GM23338 (cell line): ENCODE data around the gene ZMAT1. TPM values are rescaled to one million over a fixed set of nuclear protein-coding genes. Genes with fewer than 3 reads are reported as not detected.

Source experiments
- ATAC-seq: fragments of 200-7000 bp; cut with Tn5 transposase; 3 replicates; pipeline ENCODE4 v1.9.1; 2020
- DNase-seq: peaks from one replicate; pipeline ENCODE4 v3.0.0-alpha.2; 2015; ENCODE audit warnings: low spot score
- H2AFZ ChIP-seq: fragments of 200-600 bp; sonication (generic); 2 replicates; pipeline ENCODE4 v1.8.0; 2016; ENCODE audit warnings: antibody characterized with exemption, mild to moderate bottlenecking, moderate library complexity
- H3F3A ChIP-seq: fragments of 200-600 bp; sonication (generic); replicated peaks from 2 replicates; pipeline ENCODE4 v1.8.0; 2017; ENCODE audit warnings: antibody characterized with exemption, mixed run types, low read depth
- H3K27ac ChIP-seq: fragments of 200-600 bp; sonication (generic); 2 replicates; pipeline ENCODE4 v1.6.1; 2016; ENCODE audit warnings: low read depth
- H3K27me3 ChIP-seq: fragments of 200-600 bp; sonication (generic); 2 replicates; pipeline ENCODE4 v1.8.0; 2016; ENCODE audit warnings: mild to moderate bottlenecking, mixed run types, moderate library complexity; ENCODE audit not compliant: insufficient read depth
- H3K36me3 ChIP-seq: fragments of 200-600 bp; sonication (generic); 2 replicates; pipeline ENCODE4 v1.8.0; 2016; ENCODE audit warnings: mild to moderate bottlenecking; ENCODE audit not compliant: insufficient read depth
- H3K4me1 ChIP-seq: fragments of 200-600 bp; sonication (generic); 2 replicates; pipeline ENCODE4 v1.8.0; 2016; ENCODE audit warnings: mild to moderate bottlenecking, moderate library complexity; ENCODE audit not compliant: insufficient read depth
- H3K4me2 ChIP-seq: fragments of 200-600 bp; sonication (generic); 2 replicates; pipeline ENCODE4 v1.7.1; 2017; ENCODE audit warnings: mixed run types
- H3K4me3 ChIP-seq: fragments of 200-600 bp; sonication (generic); 2 replicates; pipeline ENCODE4 v1.6.1; 2016; ENCODE audit warnings: mixed run types
- H3K79me2 ChIP-seq: fragments of 200-600 bp; sonication (generic); replicated peaks from 2 replicates; pipeline ENCODE4 v1.8.0; 2017; ENCODE audit warnings: mild to moderate bottlenecking; ENCODE audit not compliant: insufficient read depth
- H3K9me2 ChIP-seq: fragments of 200-600 bp; sonication (generic); 2 replicates; pipeline ENCODE4 v1.8.0; 2017; ENCODE audit not compliant: insufficient read depth
- H4K20me1 ChIP-seq: fragments of 200-600 bp; sonication (generic); replicated peaks from 2 replicates; pipeline ENCODE4 v1.8.0; 2017; ENCODE audit warnings: mild to moderate bottlenecking; ENCODE audit not compliant: insufficient read depth
- H3K27ac Mint-ChIP-seq: 2 replicates; pipeline ENCODE4 v1.8.0; 2020; ENCODE audit warnings: inconsistent platforms, mild to moderate bottlenecking, moderate library complexity, mixed read lengths
- H3K27me3 Mint-ChIP-seq: 3 replicates; pipeline ENCODE4 v1.8.0; 2022; ENCODE audit warnings: low read depth, mild to moderate bottlenecking, moderate library complexity, mixed read lengths, inconsistent platforms; ENCODE audit not compliant: insufficient read depth, poor library complexity
- H3K36me3 Mint-ChIP-seq: 3 replicates; pipeline ENCODE4 v1.8.0; 2021; ENCODE audit warnings: low read depth, mild to moderate bottlenecking, inconsistent platforms, moderate library complexity, mixed read lengths
- H3K4me1 Mint-ChIP-seq: 3 replicates; pipeline ENCODE4 v1.8.0; 2020; ENCODE audit warnings: mild to moderate bottlenecking, inconsistent platforms, mixed read lengths
- H3K4me3 Mint-ChIP-seq: 3 replicates; pipeline ENCODE4 v1.8.0; 2021; ENCODE audit warnings: moderate library complexity, mild to moderate bottlenecking, inconsistent platforms, mixed read lengths
- H3K9me3 Mint-ChIP-seq: 3 replicates; pipeline ENCODE4 v1.8.0; 2020; ENCODE audit warnings: moderate library complexity, mild to moderate bottlenecking, inconsistent platforms, mixed read lengths
- CTCF ChIP-seq, 2 experiments: fragments of 200-600 bp in 1 of 2; sonication (generic) in 1 of 2; conservative IDR thresholded peaks; 2 replicates each; pipeline versions ENCODE4 v1.5.1 to v1.6.1; 2016 to 2017; ENCODE audit warnings: antibody characterized with exemption in 2 of 2, low read depth in 2 of 2, mild to moderate bottlenecking in 2 of 2, moderate library complexity in 1 of 2
- ETS1 ChIP-seq: IDR thresholded peaks from 2 replicates; pipeline ENCODE4 v1.6.1; 2016; ENCODE audit warnings: antibody characterized with exemption
- EZH2 ChIP-seq: fragments of 200-600 bp; sonication (generic); IDR thresholded peaks from one replicate; pipeline ENCODE4 v1.8.0; 2017; ENCODE audit warnings: antibody characterized with exemption, mild to moderate bottlenecking, low read depth; ENCODE audit not compliant: unreplicated experiment
- EZH2phosphoT487 ChIP-seq: fragments of 200-600 bp; sonication (generic); IDR thresholded peaks from one replicate; pipeline ENCODE4 v1.8.1; 2018; ENCODE audit warnings: antibody characterized with exemption; ENCODE audit not compliant: unreplicated experiment
- JUNB ChIP-seq: IDR thresholded peaks from one replicate; pipeline ENCODE4 v1.6.1; 2016; ENCODE audit warnings: antibody characterized with exemption; ENCODE audit not compliant: unreplicated experiment
- POLR2AphosphoS5 ChIP-seq: IDR thresholded peaks from 2 replicates; pipeline ENCODE4 v1.6.1; 2016; ENCODE audit warnings: antibody characterized with exemption, low read depth
- REST ChIP-seq: IDR thresholded peaks from one replicate; pipeline ENCODE4 v1.6.1; 2018; ENCODE audit warnings: antibody characterized with exemption; ENCODE audit not compliant: unreplicated experiment
- STAT1 ChIP-seq: IDR thresholded peaks from one replicate; pipeline ENCODE4 v1.6.1; 2016; ENCODE audit warnings: antibody characterized with exemption; ENCODE audit not compliant: unreplicated experiment
- ZNF114 ChIP-seq: fragments of 250-450 bp; sonication (Bioruptor Pico); IDR thresholded peaks from 2 replicates; pipeline ENCODE4 v1.5.0; 2020; ENCODE audit warnings: mild to moderate bottlenecking, moderate library complexity
- ZNF331 ChIP-seq: fragments of 250-450 bp; sonication (Bioruptor Pico); IDR thresholded peaks from 2 replicates; pipeline ENCODE4 v1.5.0; 2020; ENCODE audit warnings: low read depth, mild to moderate bottlenecking, moderate library complexity
- ZNF462 ChIP-seq: fragments of 250-450 bp; sonication (Bioruptor Pico); IDR thresholded peaks from 2 replicates; pipeline ENCODE4 v1.5.0; 2020; ENCODE audit warnings: mild to moderate bottlenecking, moderate library complexity
- polyA plus RNA-seq: library from polyadenylated mRNA; unstranded; fragments of >200 nt; fragmentation: Nextera tagmentation; extraction: Ambion mirVana; gene quantifications from 2 replicates; pipeline ENCODE4 v1.2.1, GENCODE V29; 2016
- total RNA-seq: library from RNA; depleted of rRNA; stranded (reverse); fragments of >200 nt; shearing (Covaris generic); gene quantifications from 2 replicates; pipeline ENCODE4 v1.2.3, GENCODE V29; 2014

Gene ZMAT1
- total and polyA plus RNA-seq, 2 experiments from 2014 or later = 1.5 to 2.2 TPM

GRCh38 chrX:101973066-101973465 is 41.2 kb upstream of the ZMAT1 start:
- H3K4me3 Mint-ChIP-seq = no peak overlapping the region
- H3K27ac ChIP-seq = no peak overlapping the region
- no peaks in the 10 kb centered on the region for H3K79me2 ChIP-seq
- H3K36me3 ChIP-seq = no peaks in the 10 kb centered on the region
- ATAC-seq (no peak), DNase-seq (no peak)
- TF ChIP-seq STAT1 (no peak), CTCF (conservative IDR thresholded peaks at IDR 0.05; ENCODE audit: low read depth in 2 of 2) (no peak), ZNF114 (no peak), ETS1 (no peak), POLR2AphosphoS5 (no peak), EZH2 (no peak), ZNF331 (no peak), ZNF462 (CRISPR knock-in tag) (no peak), EZH2phosphoT487 (no peak), REST (no peak), JUNB (no peak)
- no peaks in the 10 kb centered on the region for H3K9me2 ChIP-seq
- peaks cover 22% of the 10 kb centered on the region for H3K9me3 Mint-ChIP-seq
- H3K4me3 ChIP-seq = no peak overlapping the region
- no peaks in the 10 kb centered on the region for H3F3A ChIP-seq
- H3K4me1 Mint-ChIP-seq = peaks cover 12% of the 10 kb centered on the region
- no peaks in the 10 kb centered on the region for H3K27me3 ChIP-seq
- H3K36me3 Mint-ChIP-seq = peaks cover 15% of the 10 kb centered on the region; the same call in 2 of the 3 replicates
- H3K4me1 ChIP-seq = no peaks in the 10 kb centered on the region
- H4K20me1 ChIP-seq = no peaks in the 10 kb centered on the region
- H3K27ac Mint-ChIP-seq = no peak overlapping the region
- H3K27me3 Mint-ChIP-seq = no peaks in the 10 kb centered on the region
- H2AFZ ChIP-seq = no peak overlapping the region
- no peak overlapping the region for H3K4me2 ChIP-seq
